ENCODE data around the gene MGAM2. TPM values are rescaled to one million over a fixed set of nuclear protein-coding genes. Genes with fewer than 3 reads are reported as not detected.

MGAM2 gene
- total and polyA plus RNA-seq, 2 experiments from 2014 or later, result 0.07 TPM; not detected in 1

- Histone ChIP-seq H3K27ac (ENCODE audit: low read depth) (no peak overlapping the region), H3K4me2 (no peak overlapping the region), H3K9me2 (ENCODE audit: insufficient read depth) (0 out of 2 replicates have a peak, but pooled peaks cover 3% of the 10 kb centered on the region), H2AFZ (no peak overlapping the region), H3K27me3 (ENCODE audit: insufficient read depth) (no peaks in the 10 kb centered on the region), H3F3A (replicated peaks; ENCODE audit: low read depth) (no peaks in the 10 kb centered on the region), H3K4me1 (ENCODE audit: insufficient read depth) (no peaks in the 10 kb centered on the region), H3K79me2 (replicated peaks; ENCODE audit: insufficient read depth) (no peaks in the 10 kb centered on the region), H4K20me1 (replicated peaks; ENCODE audit: insufficient read depth) (no peaks in the 10 kb centered on the region), H3K4me3 (no peak overlapping the region), H3K36me3 (ENCODE audit: insufficient read depth) (no peaks in the 10 kb centered on the region)
- H3K27ac Mint-ChIP-seq, result no peak overlapping the region
- no peaks in the 10 kb centered on the region for H3K9me3 Mint-ChIP-seq
- H3K4me3 Mint-ChIP-seq, result no peak overlapping the region
- no peaks in the 10 kb centered on the region for H3K27me3 Mint-ChIP-seq (ENCODE audit: insufficient read depth, low read depth, poor library complexity)
- no peaks in the 10 kb centered on the region for H3K36me3 Mint-ChIP-seq (ENCODE audit: low read depth)
- DNase-seq (ENCODE audit: low spot score) (no peak), ATAC-seq (no peak)
- TF ChIP-seq CTCF (conservative IDR thresholded peaks at IDR 0.05; ENCODE audit: low read depth in 2 of 2) (peak in 1 of 2 experiments; percentile 29; a peak in 2 of 4 replicates), POLR2AphosphoS5 (IDR thresholded peaks at IDR 0.05; ENCODE audit: low read depth) (no peak), CREB1 (CRISPR knock-in tag; IDR thresholded peaks at IDR 0.05; ENCODE audit: low read depth) (no peak), STAT1 (IDR thresholded peaks at IDR 0.05; ENCODE audit: unreplicated experiment) (no peak), NANOG (IDR thresholded peaks at IDR 0.05; ENCODE audit: borderline replicate concordance) (no peak), EZH2phosphoT487 (IDR thresholded peaks at IDR 0.05; ENCODE audit: unreplicated experiment) (no peak)
- TF ChIP-seq, protein P1, sequence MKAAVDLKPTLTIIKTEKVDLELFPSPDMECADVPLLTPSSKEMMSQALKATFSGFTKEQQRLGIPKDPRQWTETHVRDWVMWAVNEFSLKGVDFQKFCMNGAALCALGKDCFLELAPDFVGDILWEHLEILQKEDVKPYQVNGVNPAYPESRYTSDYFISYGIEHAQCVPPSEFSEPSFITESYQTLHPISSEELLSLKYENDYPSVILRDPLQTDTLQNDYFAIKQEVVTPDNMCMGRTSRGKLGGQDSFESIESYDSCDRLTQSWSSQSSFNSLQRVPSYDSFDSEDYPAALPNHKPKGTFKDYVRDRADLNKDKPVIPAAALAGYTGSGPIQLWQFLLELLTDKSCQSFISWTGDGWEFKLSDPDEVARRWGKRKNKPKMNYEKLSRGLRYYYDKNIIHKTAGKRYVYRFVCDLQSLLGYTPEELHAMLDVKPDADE (IDR thresholded peaks at IDR 0.05), result no peak
- H3K4me1 Mint-ChIP-seq, result no peaks in the 10 kb centered on the region; the same call in 2 of the 3 replicates
Measured at GRCh38 chr7:142063551-142064442, 47.7 kb upstream of the MGAM2 start.

DNA sequence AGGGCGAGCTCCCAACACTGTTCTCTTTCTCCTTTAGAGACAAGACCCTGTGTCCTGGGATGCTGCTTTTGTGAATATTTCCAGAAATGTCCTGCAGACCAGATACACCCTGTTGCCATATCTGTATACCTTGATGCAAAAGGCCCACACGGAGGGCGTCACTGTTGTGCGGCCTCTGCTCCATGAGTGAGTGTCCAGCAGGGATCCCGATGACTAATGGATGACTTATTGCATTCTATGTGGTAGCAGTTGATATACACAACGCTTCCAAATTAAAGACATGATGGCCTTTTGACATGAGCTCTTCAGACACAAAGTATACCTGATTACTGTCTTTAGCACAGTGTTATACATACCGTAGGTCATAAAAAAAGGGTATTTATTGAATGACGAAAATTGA, 45.0 kb upstream of the MGAM2 start:
- Histone ChIP-seq H3K4me1 (ENCODE audit: insufficient read depth) (no peaks in the 10 kb centered on the region), H4K20me1 (replicated peaks; ENCODE audit: insufficient read depth) (no peaks in the 10 kb centered on the region), H3K36me3 (ENCODE audit: insufficient read depth) (no peaks in the 10 kb centered on the region), H3K27me3 (ENCODE audit: insufficient read depth) (no peaks in the 10 kb centered on the region), H3K4me2 (no peak overlapping the region), H2AFZ (no peak overlapping the region), H3K4me3 (no peak overlapping the region), H3K9me2 (ENCODE audit: insufficient read depth) (no peaks in the 10 kb centered on the region), H3F3A (replicated peaks; ENCODE audit: low read depth) (no peaks in the 10 kb centered on the region), H3K79me2 (replicated peaks; ENCODE audit: insufficient read depth) (no peaks in the 10 kb centered on the region), H3K27ac (ENCODE audit: low read depth) (no peak overlapping the region)
- Mint-ChIP-seq H3K9me3 (no peaks in the 10 kb centered on the region), H3K27ac (no peak overlapping the region), H3K4me3 (no peak overlapping the region), H3K36me3 (ENCODE audit: low read depth) (no peaks in the 10 kb centered on the region), H3K27me3 (ENCODE audit: insufficient read depth, low read depth, poor library complexity) (peaks cover 1% of the 10 kb centered on the region), H3K4me1 (no peaks in the 10 kb centered on the region; the same call in 2 of the 3 replicates)
- DNase-seq (ENCODE audit: low spot score), result no peak
- TF ChIP-seq, protein P1 (IDR thresholded peaks at IDR 0.05), result no peak
- TF ChIP-seq, protein P2, sequence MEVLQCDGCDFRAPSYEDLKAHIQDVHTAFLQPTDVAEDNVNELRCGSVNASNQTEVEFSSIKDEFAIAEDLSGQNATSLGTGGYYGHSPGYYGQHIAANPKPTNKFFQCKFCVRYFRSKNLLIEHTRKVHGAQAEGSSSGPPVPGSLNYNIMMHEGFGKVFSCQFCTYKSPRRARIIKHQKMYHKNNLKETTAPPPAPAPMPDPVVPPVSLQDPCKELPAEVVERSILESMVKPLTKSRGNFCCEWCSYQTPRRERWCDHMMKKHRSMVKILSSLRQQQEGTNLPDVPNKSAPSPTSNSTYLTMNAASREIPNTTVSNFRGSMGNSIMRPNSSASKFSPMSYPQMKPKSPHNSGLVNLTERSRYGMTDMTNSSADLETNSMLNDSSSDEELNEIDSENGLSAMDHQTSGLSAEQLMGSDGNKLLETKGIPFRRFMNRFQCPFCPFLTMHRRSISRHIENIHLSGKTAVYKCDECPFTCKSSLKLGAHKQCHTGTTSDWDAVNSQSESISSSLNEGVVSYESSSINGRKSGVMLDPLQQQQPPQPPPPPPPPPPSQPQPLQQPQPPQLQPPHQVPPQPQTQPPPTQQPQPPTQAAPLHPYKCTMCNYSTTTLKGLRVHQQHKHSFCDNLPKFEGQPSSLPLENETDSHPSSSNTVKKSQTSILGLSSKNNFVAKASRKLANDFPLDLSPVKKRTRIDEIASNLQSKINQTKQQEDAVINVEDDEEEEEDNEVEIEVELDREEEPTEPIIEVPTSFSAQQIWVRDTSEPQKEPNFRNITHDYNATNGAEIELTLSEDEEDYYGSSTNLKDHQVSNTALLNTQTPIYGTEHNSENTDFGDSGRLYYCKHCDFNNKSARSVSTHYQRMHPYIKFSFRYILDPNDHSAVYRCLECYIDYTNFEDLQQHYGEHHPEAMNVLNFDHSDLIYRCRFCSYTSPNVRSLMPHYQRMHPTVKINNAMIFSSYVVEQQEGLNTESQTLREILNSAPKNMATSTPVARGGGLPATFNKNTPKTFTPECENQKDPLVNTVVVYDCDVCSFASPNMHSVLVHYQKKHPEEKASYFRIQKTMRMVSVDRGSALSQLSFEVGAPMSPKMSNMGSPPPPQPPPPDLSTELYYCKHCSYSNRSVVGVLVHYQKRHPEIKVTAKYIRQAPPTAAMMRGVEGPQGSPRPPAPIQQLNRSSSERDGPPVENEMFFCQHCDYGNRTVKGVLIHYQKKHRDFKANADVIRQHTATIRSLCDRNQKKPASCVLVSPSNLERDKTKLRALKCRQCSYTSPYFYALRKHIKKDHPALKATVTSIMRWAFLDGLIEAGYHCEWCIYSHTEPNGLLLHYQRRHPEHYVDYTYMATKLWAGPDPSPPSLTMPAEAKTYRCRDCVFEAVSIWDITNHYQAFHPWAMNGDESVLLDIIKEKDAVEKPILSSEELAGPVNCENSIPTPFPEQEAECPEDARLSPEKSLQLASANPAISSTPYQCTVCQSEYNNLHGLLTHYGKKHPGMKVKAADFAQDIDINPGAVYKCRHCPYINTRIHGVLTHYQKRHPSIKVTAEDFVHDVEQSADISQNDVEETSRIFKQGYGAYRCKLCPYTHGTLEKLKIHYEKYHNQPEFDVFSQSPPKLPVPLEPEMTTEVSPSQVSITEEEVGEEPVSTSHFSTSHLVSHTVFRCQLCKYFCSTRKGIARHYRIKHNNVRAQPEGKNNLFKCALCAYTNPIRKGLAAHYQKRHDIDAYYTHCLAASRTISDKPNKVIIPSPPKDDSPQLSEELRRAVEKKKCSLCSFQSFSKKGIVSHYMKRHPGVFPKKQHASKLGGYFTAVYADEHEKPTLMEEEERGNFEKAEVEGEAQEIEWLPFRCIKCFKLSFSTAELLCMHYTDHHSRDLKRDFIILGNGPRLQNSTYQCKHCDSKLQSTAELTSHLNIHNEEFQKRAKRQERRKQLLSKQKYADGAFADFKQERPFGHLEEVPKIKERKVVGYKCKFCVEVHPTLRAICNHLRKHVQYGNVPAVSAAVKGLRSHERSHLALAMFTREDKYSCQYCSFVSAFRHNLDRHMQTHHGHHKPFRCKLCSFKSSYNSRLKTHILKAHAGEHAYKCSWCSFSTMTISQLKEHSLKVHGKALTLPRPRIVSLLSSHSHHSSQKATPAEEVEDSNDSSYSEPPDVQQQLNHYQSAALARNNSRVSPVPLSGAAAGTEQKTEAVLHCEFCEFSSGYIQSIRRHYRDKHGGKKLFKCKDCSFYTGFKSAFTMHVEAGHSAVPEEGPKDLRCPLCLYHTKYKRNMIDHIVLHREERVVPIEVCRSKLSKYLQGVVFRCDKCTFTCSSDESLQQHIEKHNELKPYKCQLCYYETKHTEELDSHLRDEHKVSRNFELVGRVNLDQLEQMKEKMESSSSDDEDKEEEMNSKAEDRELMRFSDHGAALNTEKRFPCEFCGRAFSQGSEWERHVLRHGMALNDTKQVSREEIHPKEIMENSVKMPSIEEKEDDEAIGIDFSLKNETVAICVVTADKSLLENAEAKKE (CRISPR knock-in tag; IDR thresholded peaks at IDR 0.05), result no peak
- TF ChIP-seq STAT1 (IDR thresholded peaks at IDR 0.05; ENCODE audit: unreplicated experiment), result no peak
- no peak for ATAC-seq
